NCI-H2081 (cell line): Measurements from ENCODE around the gene NXPE3.
"Not testable (repeated sequence)": the region's sequence is repeated elsewhere in the genome, so short reads cannot be mapped to it uniquely, and the experiment has no call there.

Source experiments
- DNase-seq, 2 experiments: peaks; one replicate each; lab custom pipeline; 2025; lab: John Stamatoyannopoulos, UW

NXPE3 gene

DNA sequence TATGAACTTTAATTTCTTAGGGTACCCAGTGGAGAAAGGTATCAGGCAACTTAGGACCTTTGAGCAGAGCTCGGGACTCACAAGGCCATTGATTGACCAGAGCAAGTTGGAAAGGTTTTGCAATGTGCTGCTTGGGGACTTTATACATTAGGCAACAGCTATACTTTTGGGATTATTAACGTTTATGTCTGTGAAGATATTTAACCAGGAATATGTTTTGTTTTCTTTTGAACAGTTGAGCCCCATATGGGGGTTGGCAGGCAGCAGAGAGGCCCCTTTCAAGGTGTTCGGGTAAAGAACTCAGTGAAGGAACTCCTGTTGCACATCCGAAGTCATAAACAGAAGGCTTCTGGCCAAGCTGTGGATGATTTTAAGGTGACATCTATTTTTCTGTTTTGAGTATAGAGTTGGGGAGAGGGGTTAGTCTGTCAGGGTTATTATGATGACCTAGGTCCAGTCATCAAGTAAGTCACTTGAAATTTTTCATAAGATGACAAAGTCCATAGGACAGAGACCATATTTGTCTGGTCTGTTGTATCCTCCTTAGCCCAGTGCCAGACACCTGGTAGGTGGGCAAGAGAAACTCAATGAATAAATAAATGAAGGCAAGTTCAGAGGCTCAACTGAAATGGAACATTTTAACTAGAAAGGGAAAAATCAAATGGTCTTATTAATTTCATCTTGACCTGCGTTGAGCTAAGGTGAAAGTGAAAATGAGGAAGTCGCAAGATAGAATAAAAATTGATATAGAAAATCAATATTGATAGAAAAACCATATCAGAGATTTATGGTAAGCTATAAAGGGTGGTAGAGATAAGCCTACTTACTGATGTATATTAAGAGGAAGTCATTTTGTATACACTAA is 73.1 kb downstream of the NXPE3 start:
- DNase-seq: no peak

DNA sequence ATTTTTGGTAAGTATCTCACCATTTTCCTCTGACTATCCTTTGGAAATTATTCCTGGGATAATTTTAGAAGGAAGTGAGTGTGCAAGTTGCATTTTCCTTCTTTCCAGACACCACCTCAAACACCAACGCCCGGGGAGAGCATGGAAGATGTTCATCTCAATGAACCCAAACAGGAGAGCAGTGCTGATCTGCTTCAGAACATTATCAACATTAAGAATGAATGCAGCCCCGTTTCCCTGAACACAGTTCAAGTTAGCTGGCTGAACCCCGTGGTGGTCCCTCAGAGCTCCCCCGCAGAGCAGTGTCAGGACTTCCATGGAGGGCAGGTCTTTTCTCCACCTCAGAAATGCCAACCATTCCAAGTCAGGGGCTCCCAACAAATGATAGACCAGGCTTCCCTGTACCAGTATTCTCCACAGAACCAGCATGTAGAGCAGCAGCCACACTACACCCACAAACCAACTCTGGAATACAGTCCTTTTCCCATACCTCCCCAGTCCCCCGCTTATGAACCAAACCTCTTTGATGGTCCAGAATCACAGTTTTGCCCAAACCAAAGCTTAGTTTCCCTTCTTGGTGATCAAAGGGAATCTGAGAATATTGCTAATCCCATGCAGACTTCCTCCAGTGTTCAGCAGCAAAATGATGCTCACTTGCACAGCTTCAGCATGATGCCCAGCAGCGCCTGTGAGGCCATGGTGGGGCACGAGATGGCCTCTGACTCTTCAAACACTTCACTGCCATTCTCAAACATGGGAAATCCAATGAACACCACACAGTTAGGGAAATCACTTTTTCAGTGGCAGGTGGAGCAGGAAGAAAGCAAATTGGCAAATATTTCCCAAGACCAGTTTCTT is 74.2 kb downstream of the NXPE3 start:
- DNase-seq: no peak

DNA sequence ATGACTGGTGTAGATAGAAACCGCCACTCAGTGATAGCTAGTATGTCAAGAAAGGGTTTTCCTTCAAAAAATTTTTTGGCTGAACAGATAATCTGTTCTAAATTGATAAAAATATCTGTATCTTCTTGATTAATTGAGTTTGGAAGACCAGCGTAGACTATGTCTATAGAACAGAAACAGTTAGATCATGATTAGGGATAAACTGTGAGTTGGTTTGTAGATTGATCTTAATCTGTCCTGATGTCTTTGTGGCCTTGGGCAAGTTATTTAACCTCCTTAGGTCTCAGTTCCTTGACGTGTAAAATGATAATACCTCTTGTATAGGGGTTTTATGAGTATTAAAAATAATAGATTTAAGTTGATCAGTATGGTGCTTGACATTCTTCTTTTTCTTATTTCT is 75.0 kb downstream of the NXPE3 start:
- no peak for DNase-seq

DNA sequence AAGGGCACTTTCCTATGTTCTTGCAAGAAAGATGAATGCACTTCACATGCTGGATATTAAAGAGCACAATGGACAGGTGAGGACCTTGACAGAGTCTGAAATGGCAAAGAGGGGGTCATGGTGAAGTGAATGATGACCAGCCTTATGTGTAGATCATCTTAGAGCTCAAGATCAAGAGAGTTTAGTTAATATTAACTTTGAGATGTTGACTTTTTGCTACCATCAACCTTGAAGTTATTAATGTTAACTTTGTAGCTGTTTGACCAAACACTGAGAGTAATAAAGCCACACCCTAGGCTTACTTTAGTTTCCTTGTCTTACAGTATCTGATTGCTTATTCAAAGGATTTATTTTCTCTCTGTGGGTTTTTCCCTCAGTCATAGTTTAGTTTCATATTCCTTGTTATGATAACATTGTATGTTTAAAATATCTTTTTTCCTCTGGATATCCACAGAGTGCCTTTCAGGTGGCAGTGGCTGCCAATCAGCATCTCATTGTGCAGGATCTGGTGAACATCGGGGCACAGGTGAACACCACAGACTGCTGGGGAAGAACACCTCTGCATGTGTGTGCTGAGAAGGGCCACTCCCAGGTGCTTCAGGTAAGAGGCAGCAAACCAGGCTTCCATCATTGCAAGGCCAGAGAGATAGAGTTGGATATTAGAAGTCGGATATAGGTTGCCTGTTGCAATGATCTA is 75.7 kb downstream of the NXPE3 start:
- no peak for DNase-seq

DNA sequence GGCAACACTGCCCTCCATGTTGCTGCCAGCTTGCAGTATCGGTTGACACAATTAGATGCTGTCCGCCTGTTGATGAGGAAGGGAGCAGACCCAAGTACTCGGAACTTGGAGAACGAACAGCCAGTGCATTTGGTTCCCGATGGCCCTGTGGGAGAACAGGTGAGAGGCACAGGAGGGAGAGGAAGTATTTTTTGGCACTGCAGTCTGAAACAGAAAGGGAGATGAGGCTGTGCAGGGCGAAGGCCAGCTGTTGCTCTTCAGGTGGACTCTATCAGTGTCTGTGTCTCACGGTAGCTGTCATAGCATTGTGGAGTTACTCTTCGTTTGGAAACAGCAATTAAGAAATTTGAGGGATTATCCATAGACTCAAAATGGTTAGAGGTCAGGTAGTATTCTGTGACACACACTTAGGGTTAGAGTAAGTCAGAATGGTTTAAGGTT is 78.3 kb downstream of the NXPE3 start:
- no peak for DNase-seq

DNA sequence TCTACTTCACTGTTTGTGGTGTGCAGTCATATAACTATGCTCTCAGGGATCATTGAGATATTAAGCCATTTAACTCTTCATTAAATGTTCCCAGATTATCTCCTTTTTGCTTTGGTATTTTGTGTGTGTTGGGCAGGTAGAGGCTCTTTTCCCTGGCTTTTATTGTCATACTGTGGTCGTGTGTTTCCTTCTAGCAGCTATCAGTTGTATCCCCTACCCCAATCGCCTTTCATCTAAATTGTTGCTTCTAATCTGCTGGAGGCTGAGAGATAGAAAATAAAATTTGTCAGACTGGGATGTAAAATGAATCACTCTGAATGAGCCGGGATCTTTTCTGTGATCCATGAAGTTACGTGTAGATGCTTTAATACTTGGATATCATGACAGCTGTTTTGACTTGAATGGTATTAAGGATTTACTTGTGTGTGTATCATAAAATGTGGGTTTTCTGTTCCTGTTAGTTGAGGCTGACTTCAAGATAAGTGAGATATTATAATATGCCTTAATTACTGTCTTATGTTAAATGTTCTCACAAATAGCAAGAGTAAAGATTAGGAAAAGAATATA is 79.5 kb downstream of the NXPE3 start:
- no peak for DNase-seq

DNA sequence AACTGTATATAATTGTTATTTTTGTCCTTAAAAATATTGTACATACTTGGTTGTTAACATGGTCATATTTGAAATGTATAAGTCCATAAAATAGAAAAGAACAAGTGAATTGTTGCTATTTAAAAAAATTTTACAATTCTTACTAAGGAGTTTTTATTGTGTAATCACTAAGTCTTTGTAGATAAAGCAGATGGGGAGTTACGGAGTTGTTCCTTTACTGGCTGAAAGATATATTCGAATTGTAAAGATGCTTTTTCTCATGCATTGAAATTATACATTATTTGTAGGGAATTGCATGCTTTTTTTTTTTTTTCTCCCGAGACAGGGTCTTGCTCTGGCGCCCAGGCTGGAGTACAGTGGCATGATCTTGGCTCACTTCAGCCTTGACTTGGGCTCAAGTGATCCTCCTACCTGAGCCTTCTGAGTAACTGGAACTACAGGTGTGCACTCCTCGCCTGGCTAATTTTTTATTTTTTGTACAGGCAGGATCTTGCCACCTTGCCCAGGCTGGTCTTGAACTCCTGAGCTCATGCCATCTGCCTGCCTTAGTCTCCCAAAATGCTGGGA is 81.0 kb downstream of the NXPE3 start:
- DNase-seq: no peak

DNA sequence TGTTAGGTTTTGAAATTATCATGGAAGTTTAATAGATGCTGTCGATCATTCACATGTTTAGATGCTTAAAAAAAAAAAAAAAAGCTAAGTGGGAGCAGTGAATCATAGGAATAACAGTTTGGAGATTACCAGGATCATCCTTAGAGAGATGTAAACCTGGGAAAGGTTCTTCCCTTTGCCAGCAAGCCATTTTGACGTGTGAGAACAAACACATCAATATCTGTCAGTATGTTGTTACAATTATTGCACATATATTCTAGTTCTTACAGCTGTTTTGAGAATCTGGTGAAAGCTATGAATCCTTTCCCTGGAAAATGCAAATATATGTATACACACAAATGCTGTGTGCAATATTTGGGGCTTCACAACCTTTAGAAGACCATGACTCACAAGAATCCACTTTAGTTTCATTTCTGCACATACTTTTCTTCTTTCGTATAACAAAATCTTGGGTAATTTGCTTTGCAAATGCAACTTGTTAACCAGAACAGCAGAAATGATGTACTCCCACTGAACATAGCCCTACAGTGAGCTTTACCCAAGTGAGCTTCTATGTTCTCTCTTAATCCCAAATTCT is 82.3 kb downstream of the NXPE3 start:
- DNase-seq: no peak

DNA sequence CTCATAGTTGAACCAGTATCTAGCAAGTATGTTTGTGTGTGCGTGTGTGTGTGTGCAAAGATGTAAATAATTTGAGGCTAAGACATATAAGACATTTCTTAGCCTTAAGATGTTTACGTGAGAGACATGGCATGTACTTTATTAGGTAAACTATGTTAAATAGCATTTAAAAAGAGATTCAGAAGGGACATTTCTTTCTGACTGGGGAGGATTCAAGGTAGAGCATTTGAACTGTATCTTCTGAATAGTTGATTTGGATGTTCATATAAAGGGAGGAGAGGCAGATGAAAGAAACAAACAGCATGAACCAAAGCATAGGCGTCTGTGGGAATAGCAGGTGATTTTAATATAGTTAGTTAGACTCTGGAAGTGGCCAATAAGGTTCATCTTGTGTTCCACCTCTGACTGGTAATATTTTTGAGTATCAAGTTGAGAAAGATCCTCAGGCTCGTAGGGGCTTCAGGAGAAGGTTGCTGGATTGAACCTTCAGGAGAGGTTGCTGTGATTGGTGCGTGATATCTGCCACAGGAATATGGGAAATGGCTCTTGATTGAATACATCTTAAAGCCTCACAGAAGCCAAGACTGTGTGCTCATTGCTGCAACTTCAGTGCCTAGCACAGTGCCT is 82.9 kb downstream of the NXPE3 start:
- DNase-seq: no peak

DNA sequence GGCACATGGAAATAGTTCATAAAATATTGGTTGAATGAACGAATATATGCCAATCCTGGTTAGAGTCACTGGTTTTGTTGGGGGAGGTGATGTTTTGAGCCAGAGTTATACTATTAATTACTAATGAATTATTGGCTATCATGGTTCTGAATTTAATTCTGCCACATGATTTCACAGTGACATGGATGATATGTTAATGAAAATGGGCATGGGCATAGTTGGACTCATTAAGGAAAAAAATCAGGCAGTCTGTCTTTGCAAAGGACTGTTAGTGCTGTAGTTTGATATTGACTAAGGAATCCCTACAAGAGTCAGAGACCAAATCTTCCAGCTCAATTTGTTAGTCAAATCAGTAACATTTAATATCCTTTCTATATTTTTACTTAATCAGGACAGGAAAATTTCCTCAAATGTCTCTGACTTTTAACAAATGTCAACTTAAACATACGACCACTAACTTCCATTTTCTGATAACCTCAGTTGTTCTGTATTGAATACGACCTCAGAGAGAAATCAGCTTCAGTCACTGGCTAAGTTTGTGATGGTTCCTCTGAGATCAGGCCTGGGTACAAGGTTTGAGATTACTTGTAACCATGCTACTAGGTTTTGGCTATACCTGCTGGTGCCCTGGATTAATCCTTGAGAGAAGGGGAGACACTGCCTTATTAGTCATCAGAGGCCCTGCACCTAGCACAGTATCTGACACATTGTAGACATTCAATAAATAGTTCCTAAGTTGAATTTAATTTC is 83.6 kb downstream of the NXPE3 start:
- DNase-seq: no peak

DNA sequence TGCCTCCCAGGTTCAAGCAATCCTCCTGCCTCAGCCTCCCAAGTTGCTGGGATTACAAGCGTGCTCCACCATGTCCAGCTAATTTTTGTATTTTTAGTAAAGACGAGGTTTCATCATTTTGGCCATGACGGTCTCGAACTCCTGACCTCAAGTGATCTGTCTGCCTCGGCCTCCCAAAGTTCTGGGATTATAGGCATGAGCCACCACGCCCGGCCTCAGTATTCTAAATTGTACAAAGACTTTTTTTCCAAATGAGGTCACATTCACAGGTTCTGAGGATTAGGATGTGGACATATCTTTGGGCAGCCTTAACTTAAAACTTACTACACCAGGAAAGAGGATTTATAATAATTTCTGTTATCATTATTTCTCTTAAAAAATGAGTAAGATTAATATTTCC is 85.9 kb downstream of the NXPE3 start:
- DNase-seq: not testable (repeated sequence)

DNA sequence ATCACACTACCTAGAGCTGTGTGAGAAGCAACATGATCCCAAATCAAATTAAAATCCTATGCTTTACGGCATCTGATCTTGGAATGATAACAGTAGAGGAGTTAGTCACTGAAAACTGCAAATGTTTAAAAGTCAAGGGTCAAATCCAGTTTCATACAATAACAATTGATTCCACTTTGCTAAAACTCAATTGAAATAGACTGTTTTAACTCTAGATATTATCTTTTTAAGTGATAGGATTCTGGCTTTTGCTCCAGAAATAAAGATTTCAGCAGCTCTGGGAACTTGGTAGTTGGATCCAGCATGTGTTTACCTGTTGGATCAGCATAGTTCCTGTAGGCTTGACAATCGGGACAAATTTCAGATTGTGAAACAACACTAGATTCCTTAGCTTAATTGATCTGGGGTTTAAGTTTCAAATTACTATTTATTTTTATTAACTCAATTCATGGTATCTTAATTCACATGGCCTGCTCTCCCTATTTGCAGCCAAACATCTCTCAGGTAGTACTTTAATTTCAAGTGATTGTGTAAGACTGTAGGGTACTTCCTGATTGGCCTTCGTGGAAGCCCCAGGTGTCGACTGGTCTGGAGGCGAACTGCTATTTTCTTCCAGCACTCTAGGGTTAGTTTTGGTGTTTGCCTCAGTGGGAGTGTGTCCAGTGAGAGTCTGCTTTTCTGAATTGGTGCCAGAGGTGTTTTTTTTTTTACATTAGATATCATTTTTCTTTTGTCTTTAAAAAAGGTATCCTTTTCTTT is 86.9 kb downstream of the NXPE3 start:
- DNase-seq: no peak

DNA sequence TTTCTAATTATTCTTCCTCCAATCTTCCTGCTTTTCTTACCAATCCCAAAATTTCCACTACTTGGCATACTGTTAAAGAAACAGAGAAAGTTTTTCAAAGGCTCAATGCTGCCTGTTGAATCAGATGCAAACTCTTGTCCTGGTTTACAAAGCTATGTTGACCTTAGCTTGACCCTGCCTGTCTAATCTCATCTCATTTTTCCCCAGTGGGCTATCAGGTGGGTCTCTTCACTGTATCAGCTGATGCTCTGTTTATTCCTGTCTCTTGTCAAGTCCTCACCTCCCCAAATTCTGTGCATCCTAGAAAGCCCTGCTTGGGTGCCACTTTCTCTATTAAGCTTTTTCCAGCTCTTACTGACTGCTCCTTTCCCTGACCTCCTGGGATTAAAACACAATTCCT is 88.5 kb downstream of the NXPE3 start:
- DNase-seq: no peak

DNA sequence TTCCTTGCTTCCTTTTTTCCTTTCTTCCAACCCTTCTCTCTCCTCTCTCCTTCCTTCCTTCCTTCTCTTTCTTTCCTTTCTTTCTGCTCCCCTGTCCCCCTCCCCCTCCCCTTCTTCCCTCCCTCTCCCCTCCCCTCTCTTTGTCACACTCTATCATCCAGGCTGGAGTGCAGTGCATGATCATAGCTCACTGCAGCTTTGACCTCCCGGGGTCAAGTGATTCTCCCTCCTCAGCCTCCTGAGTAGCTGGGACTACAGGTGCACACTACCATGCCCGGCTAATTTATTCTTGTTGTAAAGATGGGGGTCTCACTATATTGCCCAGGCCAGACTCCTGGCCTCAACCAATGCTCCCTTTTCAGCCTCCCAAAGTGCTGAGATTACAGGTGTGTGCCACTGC is 89.0 kb downstream of the NXPE3 start:
- no peak for DNase-seq

DNA sequence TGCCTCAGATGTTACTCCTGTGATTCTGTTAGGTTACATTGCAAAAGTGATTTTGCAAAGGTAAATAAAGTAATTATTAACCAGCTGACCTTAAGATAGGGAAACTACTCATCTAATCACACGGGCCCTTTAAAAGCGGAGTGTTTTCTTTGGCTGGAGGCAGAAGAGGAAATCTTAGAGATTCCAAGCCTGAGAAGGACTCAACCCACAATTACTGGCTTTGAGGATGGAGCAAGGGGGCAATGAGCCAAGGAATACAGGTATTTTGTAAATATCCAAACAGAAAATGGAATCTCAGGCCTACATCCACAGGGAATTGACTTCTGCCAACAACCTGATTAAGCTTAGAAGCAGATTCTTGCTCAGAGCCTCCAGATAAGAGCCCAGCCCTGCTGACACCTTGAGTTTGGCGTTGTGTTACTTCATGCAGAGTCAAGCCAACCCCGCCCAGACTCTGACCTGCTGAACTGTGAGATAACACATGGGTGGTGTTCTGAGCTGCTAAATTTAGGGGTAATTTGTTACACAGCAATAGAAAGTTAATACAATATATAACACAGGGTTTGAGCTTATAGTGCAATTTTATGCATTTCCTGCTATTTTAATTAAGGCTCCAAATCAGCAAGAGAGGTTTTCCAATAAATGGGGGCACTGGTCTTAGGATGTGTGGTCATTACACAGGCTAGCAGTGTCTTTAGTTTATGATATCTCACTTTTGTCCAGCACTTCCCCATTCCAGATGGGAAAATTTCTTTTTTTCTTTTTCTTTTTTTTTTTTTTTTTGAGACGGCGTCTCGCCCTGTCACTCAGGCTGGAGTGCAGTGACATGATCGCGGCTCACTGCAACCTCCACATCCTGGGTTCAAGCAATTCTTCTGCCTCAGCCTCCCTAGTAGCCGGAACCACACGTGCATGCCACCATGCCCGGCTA is 89.8 kb downstream of the NXPE3 start:
- no peak for DNase-seq

DNA sequence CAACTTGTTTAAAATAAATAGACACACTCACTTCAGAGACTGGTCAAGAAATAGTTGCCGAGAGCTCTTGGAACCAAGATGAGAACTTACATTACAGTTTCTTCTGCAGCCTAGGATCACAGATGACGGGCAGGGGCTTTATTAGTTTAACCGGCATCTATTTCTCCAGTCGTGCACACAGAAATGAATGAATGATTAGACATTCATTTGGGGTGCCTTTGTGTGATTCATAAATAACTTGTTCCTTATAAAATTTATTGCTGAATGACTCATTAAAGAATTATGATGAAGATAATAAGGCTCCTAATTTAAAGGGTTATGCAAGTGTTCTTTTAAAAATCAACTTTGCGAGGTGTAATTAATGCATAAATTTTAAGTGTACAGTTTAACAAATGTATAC is 91.1 kb downstream of the NXPE3 start:
- DNase-seq: no peak

DNA sequence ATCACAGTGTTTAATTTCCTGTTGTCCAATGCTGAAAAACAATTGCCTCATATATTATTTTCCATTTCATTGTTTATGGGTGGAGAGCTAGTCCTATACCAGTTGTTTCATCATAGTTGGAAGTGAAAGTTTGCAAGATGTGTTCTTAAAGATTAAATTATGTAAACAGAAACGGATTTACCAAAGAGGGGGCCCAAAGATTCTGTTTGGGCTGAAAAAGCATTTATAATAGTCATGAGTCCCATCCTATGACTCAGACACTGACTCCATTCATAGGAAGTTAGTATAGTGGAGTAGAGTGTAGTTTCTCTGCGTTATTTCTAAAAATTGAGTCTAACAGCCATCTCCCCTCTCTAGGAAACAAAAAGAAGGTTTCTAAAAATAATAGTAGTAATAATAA is 94.6 kb downstream of the NXPE3 start:
- DNase-seq: no peak

DNA sequence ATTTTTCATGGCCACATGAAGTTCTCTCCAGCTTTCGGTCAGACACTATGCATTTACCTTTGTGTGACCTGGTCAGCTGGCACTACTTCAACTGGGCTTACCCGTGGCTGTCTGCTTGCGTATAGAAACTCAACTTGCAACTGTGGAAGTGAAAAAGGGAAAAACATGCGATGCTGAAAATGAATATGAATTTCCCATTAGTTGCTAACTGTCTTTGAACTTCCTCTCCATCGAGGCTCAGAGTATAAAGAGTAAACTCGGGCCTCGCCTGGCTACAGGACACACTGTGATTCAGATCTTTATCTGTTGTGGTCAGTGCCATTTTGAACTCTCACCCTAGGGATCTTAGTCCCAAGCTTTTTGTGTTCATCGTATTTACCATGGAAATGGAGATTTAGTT is 97.1 kb downstream of the NXPE3 start:
- no peak for DNase-seq
